HepG2 (cell line): Measurements from ENCODE around the gene APRT. TPM values are rescaled to one million over a fixed set of nuclear protein-coding genes. Genes with fewer than 3 reads are reported as not detected.

Experiments
- GRHL1 ChIP-seq: sonication (generic); formaldehyde crosslinking; conservative IDR thresholded peaks from 2 replicates; pipeline ENCODE4 v1.8.0; 2022; ENCODE audit warnings: missing genetic modification reagents
- HMGXB3 ChIP-seq: sonication (generic); formaldehyde crosslinking; IDR thresholded peaks from 2 replicates; pipeline ENCODE4 v1.4.0; 2020; ENCODE audit warnings: missing genetic modification reagents, borderline replicate concordance
- MAZ ChIP-seq, 2 experiments: sonication (generic) in 1 of 2; formaldehyde crosslinking in 1 of 2; IDR thresholded peaks; 2 replicates each; pipeline versions ENCODE4 v1.5.0 to v1.6.1; 2012 to 2020; ENCODE audit warnings: low read depth in 2 of 2, mild to moderate bottlenecking in 2 of 2, borderline replicate concordance in 1 of 2, improper control_type of control experiment in 1 of 2, low read length in 1 of 2, missing genetic modification reagents in 1 of 2, moderate library complexity in 1 of 2
- MEF2D ChIP-seq: sonication (generic); formaldehyde crosslinking; IDR thresholded peaks from 2 replicates; pipeline ENCODE4 v1.5.1; 2020; ENCODE audit warnings: mild to moderate bottlenecking, missing genetic modification reagents
- SAP130 ChIP-seq: IDR thresholded peaks from 2 replicates; pipeline ENCODE4 v1.6.1; 2016; ENCODE audit warnings: low read depth
- TAF1 ChIP-seq: sonication (generic); formaldehyde crosslinking; IDR thresholded peaks from 2 replicates; pipeline ENCODE4 v1.4.0; 2020; ENCODE audit warnings: missing genetic modification reagents
- ZFP90 ChIP-seq: sonication (generic); formaldehyde crosslinking; IDR thresholded peaks from 2 replicates; pipeline ENCODE4 v1.8.0; 2022; ENCODE audit warnings: missing genetic modification reagents, mild to moderate bottlenecking, inconsistent platforms, borderline replicate concordance
- ZSCAN22 ChIP-seq: sonication (generic); formaldehyde crosslinking; IDR thresholded peaks from 2 replicates; pipeline ENCODE4 v1.4.0; 2020; ENCODE audit warnings: mild to moderate bottlenecking, missing genetic modification reagents
- polyA plus RNA-seq, 8 experiments: library from polyadenylated mRNA; depleted of rRNA in 3 of 8; stranded (reverse) in 7 of 8; unstranded in 1 of 8; fragments of >200 nt; fragmentation: Illumina TruSeq in 4 of 8; extraction: Trizol in 4 of 8; gene quantifications; 2 replicates each; pipeline versions ENCODE4 v1.2.1 to v1.2.3, GENCODE V29; 2011 to 2016; ENCODE audit warnings: low read depth in 4 of 8, missing spikeins in 1 of 8, mixed read lengths in 1 of 8; ENCODE audit not compliant: insufficient read depth in 1 of 8
- total RNA-seq, 5 experiments: library from RNA; depleted of rRNA; stranded (reverse); fragments of >200 nt; fragmentation: Illumina TruSeq; extraction: Trizol; gene quantifications; 2 replicates each; pipeline ENCODE4 v1.2.3, GENCODE V29; 2016; ENCODE audit warnings: low read depth in 1 of 5
- TF ChIP-seq, protein P1 (sequence below): sonication (generic); formaldehyde crosslinking; IDR thresholded peaks from 2 replicates; pipeline ENCODE4 v1.8.1; 2023; ENCODE audit warnings: mild to moderate bottlenecking, missing genetic modification reagents, borderline replicate concordance
- TF ChIP-seq, protein P2 (sequence below): sonication (generic); formaldehyde crosslinking; IDR thresholded peaks from 2 replicates; pipeline ENCODE4 v1.9.0; 2021; ENCODE audit warnings: missing genetic modification reagents, borderline replicate concordance
- TF ChIP-seq, protein P3 (sequence below): sonication (generic); formaldehyde crosslinking; IDR thresholded peaks from 2 replicates; pipeline ENCODE4 v1.4.0; 2020; ENCODE audit warnings: missing genetic modification reagents

The APRT gene
- total and polyA plus RNA-seq, 2 of the 13 experiments (the other 11 are each of a cell fraction or from before 2014, with no cell fraction given): 155 to 242 TPM

GRCh38 chr16:88811769-88812512, at the start of gene APRT (continued):
- TF ChIP-seq HMGXB3 (CRISPR knock-in tag) (peak; percentile 5; the same call in 1 of the 2 replicates), MAZ (IDR thresholded peaks at IDR 0.05; ENCODE audit: borderline replicate concordance, low read depth, low read length) (peak; percentile 56; the same call in 1 of the 2 replicates), MAZ (CRISPR knock-in tag; IDR thresholded peaks at IDR 0.05; ENCODE audit: low read depth) (peak; percentile 60), ZSCAN22 (CRISPR knock-in tag) (peak; percentile 34; the same call in 1 of the 2 replicates), ZFP90 (CRISPR knock-in tag) (peak; percentile 59), TAF1 (CRISPR knock-in tag) (peak; percentile 90), SAP130 (peak; percentile 87), MEF2D (CRISPR knock-in tag) (peak; percentile 41; the same call in 1 of the 2 replicates), GRHL1 (CRISPR knock-in tag) (no peak)
- TF ChIP-seq, protein P1, sequence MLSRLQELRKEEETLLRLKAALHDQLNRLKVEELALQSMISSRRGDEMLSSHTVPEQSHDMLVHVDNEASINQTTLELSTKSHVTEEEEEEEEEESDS: 0 out of 2 replicates have a peak, but pooled peaks have one; percentile 21
- TF ChIP-seq, protein P2, sequence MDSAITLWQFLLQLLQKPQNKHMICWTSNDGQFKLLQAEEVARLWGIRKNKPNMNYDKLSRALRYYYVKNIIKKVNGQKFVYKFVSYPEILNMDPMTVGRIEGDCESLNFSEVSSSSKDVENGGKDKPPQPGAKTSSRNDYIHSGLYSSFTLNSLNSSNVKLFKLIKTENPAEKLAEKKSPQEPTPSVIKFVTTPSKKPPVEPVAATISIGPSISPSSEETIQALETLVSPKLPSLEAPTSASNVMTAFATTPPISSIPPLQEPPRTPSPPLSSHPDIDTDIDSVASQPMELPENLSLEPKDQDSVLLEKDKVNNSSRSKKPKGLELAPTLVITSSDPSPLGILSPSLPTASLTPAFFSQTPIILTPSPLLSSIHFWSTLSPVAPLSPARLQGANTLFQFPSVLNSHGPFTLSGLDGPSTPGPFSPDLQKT: peak; percentile 74; the same call in 1 of the 2 replicates
- TF ChIP-seq, protein P3, sequence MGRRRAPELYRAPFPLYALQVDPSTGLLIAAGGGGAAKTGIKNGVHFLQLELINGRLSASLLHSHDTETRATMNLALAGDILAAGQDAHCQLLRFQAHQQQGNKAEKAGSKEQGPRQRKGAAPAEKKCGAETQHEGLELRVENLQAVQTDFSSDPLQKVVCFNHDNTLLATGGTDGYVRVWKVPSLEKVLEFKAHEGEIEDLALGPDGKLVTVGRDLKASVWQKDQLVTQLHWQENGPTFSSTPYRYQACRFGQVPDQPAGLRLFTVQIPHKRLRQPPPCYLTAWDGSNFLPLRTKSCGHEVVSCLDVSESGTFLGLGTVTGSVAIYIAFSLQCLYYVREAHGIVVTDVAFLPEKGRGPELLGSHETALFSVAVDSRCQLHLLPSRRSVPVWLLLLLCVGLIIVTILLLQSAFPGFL (CRISPR knock-in tag): no peak
